Fibroblast of villous mesenchyme (primary cell): ENCODE data around the gene ARHGEF39. TPM values are rescaled to one million over a fixed set of nuclear protein-coding genes. Genes with fewer than 3 reads are reported as not detected.
A peak's percentile ranks its signal among the peaks of the same experiment; 100 is the strongest.

Experiments
- DNase-seq: peaks from one replicate; pipeline ENCODE4 v3.0.0-alpha.2; 2010; ENCODE audit warnings: low read depth
- H3K4me3 ChIP-seq: 2 replicates; pipeline ENCODE4 v1.5.1; 2011; ENCODE audit warnings: low read depth, mild to moderate bottlenecking, low read length
- CTCF ChIP-seq: IDR thresholded peaks from 2 replicates; pipeline ENCODE4 v1.5.1; 2012; ENCODE audit warnings: low read depth, mild to moderate bottlenecking, low read length; ENCODE audit not compliant: insufficient read depth
- total RNA-seq: library from RNA; depleted of rRNA; stranded (reverse); fragments of >200 nt; gene quantifications from 2 replicates; pipeline ENCODE4 v1.2.3, GENCODE V29; 2012

The ARHGEF39 gene
- total RNA-seq, 1 donor, result 3.0 TPM

GRCh38 chr9:35691757-35692301, 26.8 kb upstream of the ARHGEF39 start:
- no peak for TF ChIP-seq CTCF
- no peak overlapping the region for H3K4me3 ChIP-seq
- DNase-seq, result no peak

GRCh38 chr9:35691334-35691650, 26.3 kb upstream of the ARHGEF39 start:
- H3K4me3 ChIP-seq, result peak overlapping the region; percentile 92
- no peak for TF ChIP-seq CTCF
- DNase-seq, result no peak

- H3K4me3 ChIP-seq, result peak overlapping the region; percentile 92
- TF ChIP-seq CTCF, result no peak
- DNase-seq, result peak; percentile 84
These were observed 25.8 kb upstream of the ARHGEF39 start for GRCh38 chr9:35690614-35691333.

- no peak for DNase-seq
- no peak for TF ChIP-seq CTCF
- peak overlapping the region; percentile 92 for H3K4me3 ChIP-seq
These were observed 25.3 kb upstream of the ARHGEF39 start for GRCh38 chr9:35690294-35690613.

GRCh38 chr9:35689542-35690293, 24.7 kb upstream of the ARHGEF39 start, which contains the start of gene TPM2:
TPM2 (minus strand) TSS chr9:35689925; CDS start chr9:35689817, 108 bp downstream.
- TF ChIP-seq CTCF, result no peak
- DNase-seq, result peak; percentile 89
- peak within 1 kb of the TSS; percentile 92 for H3K4me3 ChIP-seq

- peak overlapping the region; percentile 92 for H3K4me3 ChIP-seq
- DNase-seq, result peak; percentile 65
- no peak for TF ChIP-seq CTCF
These were observed 23.9 kb upstream of the ARHGEF39 start for GRCh38 chr9:35688558-35689541.
